ENCODE measurements around the gene GMDS. TPM values are rescaled to one million over a fixed set of nuclear protein-coding genes. Genes with fewer than 3 reads are reported as not detected.

Gene GMDS
- total RNA-seq, 1 experiment from 2014 or later: 35.0 TPM

DNA sequence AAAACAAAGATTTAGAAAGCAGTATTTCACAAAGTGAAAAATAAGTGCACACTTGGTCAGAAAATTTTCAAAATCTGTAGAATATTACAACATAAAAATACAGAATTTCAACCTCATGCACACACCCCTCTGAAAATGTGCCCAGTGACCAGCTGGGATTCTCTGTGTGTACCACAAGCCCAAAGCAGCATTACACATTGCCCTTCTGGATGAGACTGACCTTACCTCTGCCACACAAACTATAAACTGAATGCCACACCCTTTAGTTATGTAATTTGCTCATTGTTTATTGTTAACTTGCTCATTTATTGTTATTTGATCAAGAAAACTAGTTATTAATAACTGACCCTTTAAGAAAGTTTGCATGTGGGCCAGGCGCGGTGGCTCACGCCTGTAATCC, 332.7 kb downstream of the GMDS start (continued):
- TF ChIP-seq, protein P1, sequence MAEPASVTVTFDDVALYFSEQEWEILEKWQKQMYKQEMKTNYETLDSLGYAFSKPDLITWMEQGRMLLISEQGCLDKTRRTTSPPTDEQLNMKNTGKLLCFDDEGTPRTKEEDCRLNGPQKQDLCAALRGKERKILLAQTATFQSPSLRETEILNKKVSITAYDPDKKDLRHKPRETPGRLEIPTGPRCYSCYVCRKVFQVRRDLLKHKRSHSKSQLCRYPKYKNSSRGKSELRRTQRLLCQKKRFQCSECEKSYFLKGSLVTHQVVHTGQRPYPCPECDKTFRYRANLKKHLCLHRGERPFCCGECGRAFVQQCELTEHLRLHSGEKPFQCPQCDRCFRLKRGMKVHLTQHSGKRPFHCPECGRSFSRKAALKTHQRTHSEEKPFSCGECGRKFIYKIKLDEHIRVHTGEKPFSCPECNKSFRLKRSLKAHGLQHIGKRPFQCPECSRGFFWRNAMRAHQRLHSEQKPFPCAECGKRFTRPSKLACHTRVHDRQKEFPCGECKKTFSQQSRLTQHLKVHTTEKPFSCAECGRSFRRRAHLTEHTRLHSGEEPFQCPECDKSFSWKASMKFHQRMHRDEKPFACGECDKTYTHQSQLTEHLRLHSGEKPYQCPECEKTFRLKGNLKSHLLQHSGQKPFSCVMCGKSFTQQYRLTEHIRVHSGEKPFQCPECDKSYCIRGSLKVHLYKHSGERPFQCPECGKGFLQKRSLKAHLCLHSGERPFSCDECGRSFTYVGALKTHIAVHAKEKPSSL (CRISPR knock-in tag; conservative IDR thresholded peaks at IDR 0.05): no peak
- TF ChIP-seq ERG (CRISPR knock-in tag; IDR thresholded peaks at IDR 0.05) (no peak), ZNF416 (CRISPR knock-in tag; IDR thresholded peaks at IDR 0.05) (no peak), NFE2L1 (CRISPR knock-in tag; IDR thresholded peaks at IDR 0.05) (no peak), E2F5 (CRISPR knock-in tag; IDR thresholded peaks at IDR 0.05) (no peak), NR1H2 (CRISPR knock-in tag; IDR thresholded peaks at IDR 0.05) (no peak), NR3C1 (CRISPR knock-in tag; conservative IDR thresholded peaks at IDR 0.05; ENCODE audit: low read depth) (no peak), USF2 (CRISPR knock-in tag; IDR thresholded peaks at IDR 0.05) (no peak), IRF2 (CRISPR knock-in tag; IDR thresholded peaks at IDR 0.05; ENCODE audit: borderline replicate concordance, low read depth) (no peak), ZNF671 (CRISPR knock-in tag; IDR thresholded peaks at IDR 0.05) (no peak), ELF4 (CRISPR knock-in tag; IDR thresholded peaks at IDR 0.05; ENCODE audit: low read depth) (no peak), TP53 (CRISPR knock-in tag; IDR thresholded peaks at IDR 0.05) (no peak)

DNA sequence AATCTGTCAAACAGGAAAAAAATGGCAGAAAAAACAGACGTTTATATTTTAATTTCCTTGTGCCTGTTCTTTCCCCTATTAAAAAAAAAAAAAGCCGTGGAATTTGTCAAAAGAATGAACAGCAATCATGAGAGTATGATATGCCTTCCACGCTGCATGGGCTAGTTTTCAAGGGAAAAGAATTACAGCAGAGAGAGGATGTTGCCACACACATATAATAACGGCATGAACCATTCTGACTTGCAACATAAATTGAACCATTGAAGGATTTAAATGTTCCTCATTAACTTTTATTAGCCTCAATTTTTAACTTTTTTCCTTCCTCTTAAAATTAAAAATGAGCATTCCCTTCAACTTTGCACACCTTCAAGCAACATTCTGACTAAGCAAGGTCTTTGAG, 333.9 kb downstream of the GMDS start:
- Mint-ChIP-seq H3K4me3 (no peak overlapping the region), H3K27me3 (ENCODE audit: low read depth) (no peaks in the 10 kb centered on the region), H3K9me3 (no peaks in the 10 kb centered on the region), H3K4me1 (peaks cover 44% of the 10 kb centered on the region), H3K36me3 (no peaks in the 10 kb centered on the region), H3K27ac (no peak overlapping the region)
- CTCF ChIA-PET: no interaction called here
- ATAC-seq: no peak
- DNase-seq (ENCODE audit: low spot score): no peak
- POLR2A ChIA-PET: no interaction called here
- TF ChIP-seq EMX1 (CRISPR knock-in tag; IDR thresholded peaks at IDR 0.05): no peak
- no peak for TF ChIP-seq ZBTB21 (CRISPR knock-in tag; IDR thresholded peaks at IDR 0.05; ENCODE audit: borderline replicate concordance)
- no peak for TF ChIP-seq TP53 (CRISPR knock-in tag; IDR thresholded peaks at IDR 0.05)
- TF ChIP-seq JUN (CRISPR knock-in tag; IDR thresholded peaks at IDR 0.05): no peak
- TF ChIP-seq, protein P2, sequence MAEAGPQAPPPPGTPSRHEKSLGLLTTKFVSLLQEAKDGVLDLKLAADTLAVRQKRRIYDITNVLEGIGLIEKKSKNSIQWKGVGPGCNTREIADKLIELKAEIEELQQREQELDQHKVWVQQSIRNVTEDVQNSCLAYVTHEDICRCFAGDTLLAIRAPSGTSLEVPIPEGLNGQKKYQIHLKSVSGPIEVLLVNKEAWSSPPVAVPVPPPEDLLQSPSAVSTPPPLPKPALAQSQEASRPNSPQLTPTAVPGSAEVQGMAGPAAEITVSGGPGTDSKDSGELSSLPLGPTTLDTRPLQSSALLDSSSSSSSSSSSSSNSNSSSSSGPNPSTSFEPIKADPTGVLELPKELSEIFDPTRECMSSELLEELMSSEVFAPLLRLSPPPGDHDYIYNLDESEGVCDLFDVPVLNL (CRISPR knock-in tag; IDR thresholded peaks at IDR 0.05; ENCODE audit: borderline replicate concordance, low read depth): no peak
- no peak for TF ChIP-seq USF1 (CRISPR knock-in tag; IDR thresholded peaks at IDR 0.05)
- TF ChIP-seq NR3C1 (CRISPR knock-in tag; conservative IDR thresholded peaks at IDR 0.05; ENCODE audit: low read depth): no peak
- no peak for TF ChIP-seq FOXP1 (CRISPR knock-in tag; IDR thresholded peaks at IDR 0.05; ENCODE audit: borderline replicate concordance)
- TF ChIP-seq, protein P3, sequence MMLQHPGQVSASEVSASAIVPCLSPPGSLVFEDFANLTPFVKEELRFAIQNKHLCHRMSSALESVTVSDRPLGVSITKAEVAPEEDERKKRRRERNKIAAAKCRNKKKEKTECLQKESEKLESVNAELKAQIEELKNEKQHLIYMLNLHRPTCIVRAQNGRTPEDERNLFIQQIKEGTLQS (CRISPR knock-in tag; conservative IDR thresholded peaks at IDR 0.05): no peak
- TF ChIP-seq, protein P4, sequence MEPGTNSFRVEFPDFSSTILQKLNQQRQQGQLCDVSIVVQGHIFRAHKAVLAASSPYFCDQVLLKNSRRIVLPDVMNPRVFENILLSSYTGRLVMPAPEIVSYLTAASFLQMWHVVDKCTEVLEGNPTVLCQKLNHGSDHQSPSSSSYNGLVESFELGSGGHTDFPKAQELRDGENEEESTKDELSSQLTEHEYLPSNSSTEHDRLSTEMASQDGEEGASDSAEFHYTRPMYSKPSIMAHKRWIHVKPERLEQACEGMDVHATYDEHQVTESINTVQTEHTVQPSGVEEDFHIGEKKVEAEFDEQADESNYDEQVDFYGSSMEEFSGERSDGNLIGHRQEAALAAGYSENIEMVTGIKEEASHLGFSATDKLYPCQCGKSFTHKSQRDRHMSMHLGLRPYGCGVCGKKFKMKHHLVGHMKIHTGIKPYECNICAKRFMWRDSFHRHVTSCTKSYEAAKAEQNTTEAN (CRISPR knock-in tag; IDR thresholded peaks at IDR 0.05): no peak
- no peak for TF ChIP-seq GABPB1 (CRISPR knock-in tag; IDR thresholded peaks at IDR 0.05)
- TF ChIP-seq, protein P5, sequence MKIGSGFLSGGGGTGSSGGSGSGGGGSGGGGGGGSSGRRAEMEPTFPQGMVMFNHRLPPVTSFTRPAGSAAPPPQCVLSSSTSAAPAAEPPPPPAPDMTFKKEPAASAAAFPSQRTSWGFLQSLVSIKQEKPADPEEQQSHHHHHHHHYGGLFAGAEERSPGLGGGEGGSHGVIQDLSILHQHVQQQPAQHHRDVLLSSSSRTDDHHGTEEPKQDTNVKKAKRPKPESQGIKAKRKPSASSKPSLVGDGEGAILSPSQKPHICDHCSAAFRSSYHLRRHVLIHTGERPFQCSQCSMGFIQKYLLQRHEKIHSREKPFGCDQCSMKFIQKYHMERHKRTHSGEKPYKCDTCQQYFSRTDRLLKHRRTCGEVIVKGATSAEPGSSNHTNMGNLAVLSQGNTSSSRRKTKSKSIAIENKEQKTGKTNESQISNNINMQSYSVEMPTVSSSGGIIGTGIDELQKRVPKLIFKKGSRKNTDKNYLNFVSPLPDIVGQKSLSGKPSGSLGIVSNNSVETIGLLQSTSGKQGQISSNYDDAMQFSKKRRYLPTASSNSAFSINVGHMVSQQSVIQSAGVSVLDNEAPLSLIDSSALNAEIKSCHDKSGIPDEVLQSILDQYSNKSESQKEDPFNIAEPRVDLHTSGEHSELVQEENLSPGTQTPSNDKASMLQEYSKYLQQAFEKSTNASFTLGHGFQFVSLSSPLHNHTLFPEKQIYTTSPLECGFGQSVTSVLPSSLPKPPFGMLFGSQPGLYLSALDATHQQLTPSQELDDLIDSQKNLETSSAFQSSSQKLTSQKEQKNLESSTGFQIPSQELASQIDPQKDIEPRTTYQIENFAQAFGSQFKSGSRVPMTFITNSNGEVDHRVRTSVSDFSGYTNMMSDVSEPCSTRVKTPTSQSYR (CRISPR knock-in tag; IDR thresholded peaks at IDR 0.05): no peak
- no peak for TF ChIP-seq TEAD4 (CRISPR knock-in tag; IDR thresholded peaks at IDR 0.05)
- TF ChIP-seq, protein P6, sequence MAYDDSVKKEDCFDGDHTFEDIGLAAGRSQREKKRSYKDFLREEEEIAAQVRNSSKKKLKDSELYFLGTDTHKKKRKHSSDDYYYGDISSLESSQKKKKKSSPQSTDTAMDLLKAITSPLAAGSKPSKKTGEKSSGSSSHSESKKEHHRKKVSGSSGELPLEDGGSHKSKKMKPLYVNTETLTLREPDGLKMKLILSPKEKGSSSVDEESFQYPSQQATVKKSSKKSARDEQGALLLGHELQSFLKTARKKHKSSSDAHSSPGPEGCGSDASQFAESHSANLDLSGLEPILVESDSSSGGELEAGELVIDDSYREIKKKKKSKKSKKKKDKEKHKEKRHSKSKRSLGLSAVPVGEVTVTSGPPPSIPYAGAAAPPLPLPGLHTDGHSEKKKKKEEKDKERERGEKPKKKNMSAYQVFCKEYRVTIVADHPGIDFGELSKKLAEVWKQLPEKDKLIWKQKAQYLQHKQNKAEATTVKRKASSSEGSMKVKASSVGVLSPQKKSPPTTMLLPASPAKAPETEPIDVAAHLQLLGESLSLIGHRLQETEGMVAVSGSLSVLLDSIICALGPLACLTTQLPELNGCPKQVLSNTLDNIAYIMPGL (CRISPR knock-in tag; IDR thresholded peaks at IDR 0.05): no peak

Measured in WTC11 (cell line).